HG02678 (cell line): ENCODE results near the gene GOLGA6L24.
"Not testable (repeated sequence)": the region's sequence is repeated elsewhere in the genome, so short reads cannot be mapped to it uniquely, and the experiment has no call there.

Experiments used
- ATAC-seq: cut with Tn5 transposase; IDR thresholded peaks from one replicate; pipeline ENCODE4 v1.9.1; 2021; ENCODE audit warnings: mild to moderate bottlenecking, moderate library complexity; ENCODE audit not compliant: unreplicated experiment

GOLGA6L24 gene, protein sequence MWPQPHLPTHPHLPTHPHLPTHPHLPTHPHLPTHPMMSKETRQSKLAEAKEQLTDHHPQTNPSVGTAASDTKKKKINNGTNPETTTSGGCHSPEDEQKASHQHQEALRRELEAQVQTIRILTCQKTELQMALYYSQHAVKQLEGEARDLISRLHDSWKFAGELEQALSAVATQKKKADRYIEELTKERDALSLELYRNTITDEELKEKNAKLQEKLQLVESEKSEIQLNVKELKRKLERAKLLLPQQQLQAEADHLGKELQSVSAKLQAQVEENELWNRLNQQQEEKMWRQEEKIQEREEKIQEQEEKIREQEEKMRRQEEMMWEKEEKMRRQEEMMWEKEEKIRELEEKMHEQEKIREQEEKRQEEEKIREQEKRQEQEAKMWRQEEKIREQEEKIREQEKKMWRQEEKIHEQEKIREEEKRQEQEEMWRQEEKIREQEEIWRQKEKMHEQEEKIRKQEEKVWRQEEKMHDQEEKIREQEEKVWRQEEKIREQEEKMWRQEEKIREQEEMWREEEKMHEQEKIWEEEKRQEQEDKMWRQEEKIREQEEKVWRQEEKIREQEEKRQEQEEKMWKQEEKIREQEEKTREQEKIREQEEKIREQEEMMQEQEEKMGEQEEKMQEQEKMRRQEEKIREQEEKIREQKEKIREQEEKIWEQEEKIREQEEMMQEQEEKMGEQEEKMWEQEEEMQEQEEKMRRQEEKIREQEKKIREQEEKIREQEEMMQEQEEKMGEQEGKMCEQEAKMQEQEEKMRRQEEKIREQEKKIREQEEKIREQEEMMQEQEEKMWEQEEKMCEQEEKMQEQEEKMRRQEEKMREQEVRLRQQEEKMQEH

DNA sequence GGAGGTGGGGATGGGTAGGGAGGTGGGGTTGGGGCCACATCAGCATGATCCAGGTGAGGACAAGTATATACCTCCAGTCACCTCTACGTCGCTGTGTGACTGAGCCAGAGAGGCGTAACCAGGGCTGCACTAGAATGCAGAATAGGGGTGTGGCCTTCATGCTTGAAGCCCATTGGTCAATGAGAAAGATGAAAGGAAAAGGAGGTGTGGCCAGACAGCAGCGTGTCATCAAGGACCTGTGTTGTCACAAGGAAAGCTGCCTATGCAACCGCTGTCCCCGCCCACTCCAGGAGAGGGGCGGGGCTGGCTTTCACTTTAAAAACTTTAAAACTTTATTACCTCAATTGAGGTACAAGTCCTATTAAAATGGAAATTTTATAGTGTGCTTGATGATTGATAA, at the start of gene GOLGA6L24:
Gene GOLGA6L24, minus strand, starts transcription at position 101 of the 400 bp plus-strand sequence. Its CDS starts 61 bp downstream, at position 40.
- not testable (repeated sequence) for ATAC-seq

DNA sequence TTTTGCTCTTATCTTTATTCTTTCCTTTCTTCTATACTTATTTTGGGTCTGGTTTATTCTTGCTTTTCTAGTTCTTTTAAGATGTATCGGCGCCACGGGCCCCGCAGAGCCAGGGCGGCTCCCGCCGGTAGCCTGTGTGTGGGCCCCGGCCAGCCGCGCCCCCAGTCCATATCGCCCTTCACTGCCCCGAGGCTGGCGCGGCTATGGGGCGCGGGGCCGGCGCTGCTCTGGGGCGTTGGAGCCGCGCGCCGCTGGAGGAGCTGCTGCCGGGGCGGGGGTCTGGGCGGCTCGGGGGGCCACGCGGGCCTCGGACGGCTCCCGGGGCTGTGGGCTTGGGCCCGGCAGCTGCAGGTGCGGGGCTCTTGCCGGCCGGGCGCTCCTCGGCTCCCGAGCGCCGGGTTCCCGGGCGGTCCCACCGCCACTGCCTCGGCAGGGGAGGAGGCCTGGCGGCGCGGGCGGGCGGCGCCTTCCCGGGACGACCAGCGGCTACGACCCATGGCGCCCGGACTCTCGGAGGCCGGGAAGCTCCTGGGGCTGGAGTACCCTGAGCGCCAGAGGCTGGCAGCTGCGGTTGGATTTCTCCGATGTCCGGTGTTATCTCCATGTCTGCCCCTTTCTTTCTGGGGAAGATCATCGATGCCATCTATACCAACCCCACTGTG, 45.0 kb upstream of the GOLGA6L24 start:
- not testable (repeated sequence) for ATAC-seq

DNA sequence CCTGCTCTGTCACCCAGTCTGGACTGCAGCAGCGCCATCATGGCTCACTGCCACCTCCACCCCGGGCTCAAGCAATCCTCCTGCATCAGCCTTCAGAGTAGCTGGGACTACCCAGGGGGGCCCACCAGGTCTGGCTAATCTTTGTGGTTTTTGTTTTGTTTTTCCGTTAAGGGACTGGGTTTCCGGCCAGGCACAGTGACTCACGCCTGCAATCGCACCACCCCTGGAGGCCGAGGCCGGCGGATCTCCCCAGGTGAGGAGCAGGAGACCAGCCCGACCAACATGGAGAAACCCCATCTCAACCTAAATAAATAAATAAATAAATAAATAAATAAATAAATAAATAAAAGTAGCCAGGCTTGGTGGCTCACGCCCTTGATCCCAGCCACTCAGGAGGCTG, 38.1 kb upstream of the GOLGA6L24 start:
- ATAC-seq: not testable (repeated sequence)

DNA sequence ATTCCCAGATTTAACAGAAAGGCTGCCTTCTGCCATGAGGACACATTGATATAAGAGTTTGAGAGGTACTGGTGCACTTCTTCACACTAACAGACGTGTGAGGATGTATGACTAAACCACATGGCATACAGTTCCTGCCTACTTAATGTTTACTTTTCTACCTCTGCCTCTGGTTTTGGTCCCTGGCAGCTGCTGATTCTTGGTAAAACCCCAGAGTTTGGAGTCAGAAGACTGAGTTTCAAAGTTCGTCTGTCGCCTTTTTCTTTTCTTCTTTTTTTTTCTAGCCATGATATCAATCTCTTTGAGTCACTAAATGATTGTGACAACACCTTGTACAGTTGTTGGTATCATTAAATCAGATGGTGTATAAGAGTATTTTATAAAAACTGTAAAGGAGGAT, 22.2 kb upstream of the GOLGA6L24 start:
- ATAC-seq: not testable (repeated sequence)

DNA sequence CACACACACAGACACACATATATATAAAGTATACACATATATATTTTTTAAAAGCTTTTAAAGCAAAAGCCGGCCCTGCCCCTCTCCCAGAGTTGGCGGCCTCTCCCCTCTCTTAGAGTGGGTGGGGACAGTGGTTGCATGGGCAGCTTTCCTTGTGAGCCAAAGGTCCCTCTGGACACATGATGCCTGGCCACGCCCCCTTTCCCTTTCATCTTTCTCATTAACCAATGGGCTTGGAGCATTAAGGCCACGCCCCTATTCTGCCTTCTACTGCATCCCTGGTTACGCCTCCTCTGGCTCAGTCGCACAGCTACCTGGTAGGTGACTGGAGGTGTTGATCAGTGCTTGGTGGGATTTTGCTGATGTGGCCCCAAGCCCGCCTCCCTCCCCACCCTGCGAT, 20.5 kb upstream of the GOLGA6L24 start, which contains the start of gene GOLGA8F:
Gene GOLGA8F, plus strand, starts transcription at position 301 of the 400 bp plus-strand sequence. Its CDS starts 98 bp downstream, at position 399.
- ATAC-seq: not testable (repeated sequence)

DNA sequence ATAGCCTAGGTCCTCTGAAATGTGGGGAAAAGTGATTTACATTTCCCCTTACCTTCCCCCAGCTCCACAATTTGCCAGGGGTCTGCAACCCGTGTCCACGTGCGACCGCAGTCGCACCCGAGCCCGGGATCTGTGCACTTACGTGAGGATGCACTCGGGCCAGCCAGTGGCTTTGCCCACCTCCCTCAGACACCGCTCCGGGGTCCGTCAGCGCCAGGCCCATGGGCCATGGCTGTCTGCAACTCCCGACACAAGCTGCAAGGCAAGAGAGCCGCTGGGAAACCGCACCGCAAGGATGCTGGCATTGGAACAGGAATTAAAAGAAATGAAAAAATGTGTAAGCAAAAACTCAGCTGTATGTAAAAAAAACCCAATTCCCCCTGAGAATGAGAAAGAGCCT, 7.6 kb upstream of the GOLGA6L24 start:
- not testable (repeated sequence) for ATAC-seq

DNA sequence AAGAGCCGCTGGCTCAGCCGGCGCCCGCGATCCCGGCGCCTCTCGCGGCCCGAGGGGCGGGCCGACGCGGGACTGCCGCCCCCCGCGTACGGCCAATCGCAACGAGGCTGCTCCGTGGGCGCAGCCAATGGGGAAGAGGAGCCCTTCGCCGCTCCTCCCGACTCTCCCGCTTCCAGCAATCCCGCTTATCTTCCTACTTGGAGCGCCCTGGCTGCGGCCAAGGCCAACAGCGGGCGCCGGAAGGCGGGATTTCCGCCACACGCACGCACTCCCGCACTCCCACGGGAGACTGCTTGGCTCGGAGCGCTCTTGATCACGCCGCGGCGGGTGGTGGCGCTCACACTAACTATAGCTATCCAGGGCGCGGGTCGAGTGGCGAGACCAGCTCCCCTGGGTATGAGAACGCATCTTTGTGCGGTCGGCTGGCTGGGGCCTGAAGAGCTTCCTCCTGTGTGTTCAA, 35.7 kb downstream of the GOLGA6L24 start, which contains the start of gene HERC2:
Gene HERC2, minus strand, starts transcription at position 51 of the 460 bp plus-strand sequence. CDS start 746 bp downstream, outside the sequence.
- ATAC-seq: not testable (repeated sequence)

DNA sequence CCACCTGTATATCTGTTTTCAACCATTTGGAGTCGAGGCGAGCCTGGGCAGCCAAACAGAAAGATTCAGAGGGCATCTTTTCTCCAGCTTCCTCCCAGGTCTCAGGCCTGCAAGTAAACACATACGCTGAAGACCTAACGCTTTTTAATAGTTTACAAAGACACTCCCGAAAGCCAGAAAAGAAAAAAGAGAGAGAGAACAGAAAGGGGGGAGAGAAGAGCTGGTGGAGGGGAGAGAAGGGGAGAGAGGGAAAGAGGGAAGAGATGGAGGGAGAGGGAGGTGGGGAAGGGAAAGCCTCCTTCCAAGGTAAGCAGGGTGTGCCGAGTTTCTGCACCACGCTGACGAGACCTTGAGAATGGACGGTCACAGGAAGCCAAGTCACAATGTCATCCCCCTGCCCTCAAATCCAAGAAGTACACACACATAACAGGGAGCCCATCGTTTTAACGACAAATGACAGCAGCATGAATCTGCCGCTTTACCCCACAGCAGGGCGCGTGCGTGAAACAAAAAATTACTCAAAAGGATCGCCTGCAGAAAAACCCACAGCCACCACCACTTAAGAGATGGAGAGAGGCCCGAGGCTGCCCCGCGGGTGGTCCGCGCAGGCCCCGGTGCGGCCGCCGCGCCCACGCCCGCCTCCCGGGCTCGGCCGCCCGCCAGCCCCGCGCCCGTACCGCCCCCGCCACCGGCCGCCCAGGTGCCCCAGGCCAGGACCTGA, 36.4 kb downstream of the GOLGA6L24 start:
- not testable (repeated sequence) for ATAC-seq

DNA sequence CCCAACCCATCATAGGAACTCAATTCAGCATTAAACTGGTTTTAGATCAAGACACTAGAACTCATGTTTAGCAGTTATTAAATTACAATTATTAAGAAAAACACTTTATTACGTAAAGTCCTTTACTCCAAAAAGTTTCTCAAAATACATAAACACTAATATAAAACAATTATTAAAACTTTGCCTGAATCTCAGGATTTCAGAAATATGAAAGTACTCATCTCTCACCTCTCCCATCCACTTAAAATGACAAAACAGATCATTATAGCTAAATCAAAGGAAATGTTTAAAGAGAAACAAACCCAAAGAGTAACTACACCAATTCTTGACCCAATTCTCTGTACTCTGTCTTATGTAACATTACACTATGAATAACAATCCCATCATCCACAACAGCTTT, 38.2 kb downstream of the GOLGA6L24 start:
- ATAC-seq: not testable (repeated sequence)

DNA sequence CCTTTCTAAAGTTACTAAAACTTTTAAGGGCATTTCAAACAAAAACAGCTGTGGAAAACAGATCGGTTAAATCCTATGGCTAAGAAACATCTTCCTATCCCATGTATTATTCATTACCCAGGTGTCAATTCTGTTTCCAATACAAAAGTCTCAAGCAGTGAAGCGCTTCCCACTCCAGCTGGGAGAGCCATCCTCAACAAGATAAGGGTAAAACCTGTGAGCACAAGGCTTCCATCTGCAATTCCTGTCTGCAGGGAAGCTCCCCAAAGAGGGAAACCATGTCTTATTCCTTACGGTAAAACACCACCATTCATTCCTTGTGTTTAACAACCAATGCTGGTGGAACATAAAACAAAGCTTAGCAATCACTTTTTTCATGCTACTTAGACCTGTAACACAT, 39.1 kb downstream of the GOLGA6L24 start:
- not testable (repeated sequence) for ATAC-seq

DNA sequence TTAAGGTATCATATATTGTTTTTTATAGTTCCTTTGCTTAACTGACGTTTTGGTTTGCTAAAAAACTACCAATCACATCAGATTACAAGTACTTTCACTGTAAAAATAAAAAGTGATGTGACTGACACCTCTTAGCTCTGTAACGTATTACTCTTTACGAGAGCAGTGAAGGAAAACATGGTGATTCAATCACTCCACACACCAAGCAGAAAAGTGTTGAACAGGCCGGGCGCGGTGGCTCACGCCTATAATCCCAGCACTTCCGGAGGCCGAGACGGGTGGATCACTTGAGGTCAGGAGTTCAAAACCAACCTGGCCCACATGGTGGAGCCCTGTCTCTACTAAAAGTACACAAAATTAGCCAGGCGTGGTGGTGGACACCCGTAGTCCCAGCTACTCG, 39.8 kb downstream of the GOLGA6L24 start:
- not testable (repeated sequence) for ATAC-seq

DNA sequence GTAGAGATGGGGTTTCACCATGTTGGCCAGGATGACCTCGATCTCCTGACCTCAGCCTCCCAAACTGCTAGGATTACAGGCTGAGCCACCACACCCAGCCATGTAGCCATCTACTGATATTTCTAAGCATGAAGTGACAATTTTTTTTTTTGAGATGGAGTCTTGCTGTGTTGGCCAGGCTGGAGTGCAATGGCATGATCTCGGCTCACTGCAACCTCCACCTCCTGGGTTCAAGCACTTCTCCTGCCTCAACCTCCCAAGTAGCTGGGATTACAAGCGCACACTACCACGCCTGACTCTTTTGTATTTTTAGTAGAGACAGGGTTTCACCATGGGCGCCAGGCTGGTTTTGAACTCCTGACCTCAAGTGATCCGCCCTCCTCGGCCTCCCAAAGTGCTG, 40.9 kb downstream of the GOLGA6L24 start:
- ATAC-seq: not testable (repeated sequence)

DNA sequence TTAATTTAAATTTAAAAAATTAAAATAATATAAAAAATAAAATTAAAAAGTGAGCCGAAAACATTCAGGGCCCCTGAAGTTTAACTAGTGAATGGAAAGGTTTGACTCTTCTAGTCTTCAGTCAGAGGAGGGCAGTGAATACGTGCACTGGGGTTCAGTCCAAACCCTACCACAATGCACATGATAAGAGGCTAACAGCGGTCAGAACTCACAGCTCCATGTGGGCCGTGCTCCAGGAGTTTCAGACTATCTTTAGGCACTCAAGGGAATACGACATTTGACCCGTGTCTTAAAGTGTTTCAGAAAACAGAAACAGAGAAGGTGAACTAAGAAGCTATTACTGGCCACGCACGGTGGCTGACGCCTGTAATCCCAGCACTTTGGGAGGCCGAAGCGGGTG, 47.4 kb downstream of the GOLGA6L24 start:
- ATAC-seq: not testable (repeated sequence)

DNA sequence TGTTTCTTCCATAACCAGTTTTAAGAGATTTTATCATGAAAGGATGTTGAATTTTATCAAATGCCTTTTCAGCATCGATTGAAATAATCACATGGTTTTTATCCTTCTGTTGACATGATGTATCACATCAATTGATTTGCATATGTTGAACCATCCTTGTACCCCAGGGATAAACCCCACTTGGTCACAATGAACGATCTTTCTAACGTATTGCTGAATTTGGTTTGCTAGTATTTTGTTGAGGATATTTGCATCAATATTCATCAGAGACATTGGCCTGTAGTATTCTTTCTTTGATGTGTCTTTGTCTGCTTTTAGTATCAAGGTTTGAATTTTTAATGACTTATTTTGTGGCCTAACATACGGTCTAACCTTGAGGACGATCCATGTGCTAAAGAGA, 49.2 kb downstream of the GOLGA6L24 start:
- not testable (repeated sequence) for ATAC-seq
